ENCODE data around the gene HSD3B2. TPM values are rescaled to one million over a fixed set of nuclear protein-coding genes. Genes with fewer than 3 reads are reported as not detected.

Gene HSD3B2
- total and polyA plus RNA-seq, 2 of the 8 experiments (the other 6 are each of a cell fraction or from before 2014, with no cell fraction given): not detected

DNA sequence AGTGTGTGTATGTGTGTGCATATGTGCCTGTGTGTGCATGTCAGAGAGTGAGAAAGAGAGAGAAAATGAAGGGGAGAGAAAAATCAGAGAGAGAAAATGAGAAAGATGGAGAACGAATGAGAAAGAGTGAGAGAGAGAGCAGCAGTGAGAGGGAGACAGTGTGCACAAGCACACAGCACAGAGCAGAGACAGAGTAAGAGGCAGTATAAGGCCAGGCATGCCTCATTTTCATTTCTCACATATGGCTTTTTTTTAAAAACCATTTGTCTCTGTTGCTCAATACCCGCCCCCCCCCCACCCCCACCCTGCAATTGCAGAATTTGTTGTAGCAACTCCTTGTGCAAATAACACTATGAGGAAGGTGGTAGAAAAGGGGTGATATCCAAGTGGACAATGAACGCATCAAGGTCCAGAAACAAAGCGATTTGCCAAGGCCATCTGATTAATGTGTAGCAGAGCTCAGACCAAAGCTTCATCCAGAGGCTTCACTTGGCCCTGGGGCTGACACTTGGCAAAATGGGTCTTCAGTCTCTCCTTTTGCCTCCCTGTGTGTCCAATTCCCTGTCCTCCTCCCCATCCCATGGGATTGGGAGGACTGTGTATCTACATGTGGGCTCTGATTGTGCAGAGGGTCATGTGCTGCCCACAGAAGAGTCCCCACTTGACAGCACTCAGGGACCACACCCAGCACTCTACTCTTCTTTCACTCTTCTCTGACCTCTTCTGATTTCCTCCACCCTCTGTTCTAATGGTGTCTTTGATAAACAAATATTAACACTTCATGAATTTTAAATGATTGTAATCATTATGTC lies 53.1 kb downstream of the HSD3B2 start:
- TF ChIP-seq ASH2L (IDR thresholded peaks at IDR 0.05; ENCODE audit: low read length): no peak
- TF ChIP-seq CHD1 (IDR thresholded peaks at IDR 0.05; ENCODE audit: low read depth, low read length): no peak
- no peak for TF ChIP-seq MAFK (IDR thresholded peaks at IDR 0.05; ENCODE audit: low read depth, low read length)
- no peak for TF ChIP-seq KDM1A (IDR thresholded peaks at IDR 0.05; ENCODE audit: borderline replicate concordance, low read length)
- no peak for TF ChIP-seq HDAC6 (IDR thresholded peaks at IDR 0.05; ENCODE audit: low read depth, low read length)
- no peak for TF ChIP-seq BCL11A (IDR thresholded peaks at IDR 0.05; ENCODE audit: low read depth in 2 of 2, low read length in 2 of 2)
- TF ChIP-seq, protein P1, sequence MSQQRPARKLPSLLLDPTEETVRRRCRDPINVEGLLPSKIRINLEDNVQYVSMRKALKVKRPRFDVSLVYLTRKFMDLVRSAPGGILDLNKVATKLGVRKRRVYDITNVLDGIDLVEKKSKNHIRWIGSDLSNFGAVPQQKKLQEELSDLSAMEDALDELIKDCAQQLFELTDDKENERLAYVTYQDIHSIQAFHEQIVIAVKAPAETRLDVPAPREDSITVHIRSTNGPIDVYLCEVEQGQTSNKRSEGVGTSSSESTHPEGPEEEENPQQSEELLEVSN (IDR thresholded peaks at IDR 0.05): no peak
- TF ChIP-seq, protein P2, sequence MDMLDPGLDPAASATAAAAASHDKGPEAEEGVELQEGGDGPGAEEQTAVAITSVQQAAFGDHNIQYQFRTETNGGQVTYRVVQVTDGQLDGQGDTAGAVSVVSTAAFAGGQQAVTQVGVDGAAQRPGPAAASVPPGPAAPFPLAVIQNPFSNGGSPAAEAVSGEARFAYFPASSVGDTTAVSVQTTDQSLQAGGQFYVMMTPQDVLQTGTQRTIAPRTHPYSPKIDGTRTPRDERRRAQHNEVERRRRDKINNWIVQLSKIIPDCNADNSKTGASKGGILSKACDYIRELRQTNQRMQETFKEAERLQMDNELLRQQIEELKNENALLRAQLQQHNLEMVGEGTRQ (IDR thresholded peaks at IDR 0.05; ENCODE audit: low read length): no peak
- no peak for FAIRE-seq
- Histone ChIP-seq H2AK5ac (ENCODE audit: low read depth, low read length) (no peak overlapping the region), H3K4ac (replicated peaks; ENCODE audit: insufficient read length, low read depth, low read length) (no peak overlapping the region), H3K4me3 (ENCODE audit: extremely low read depth in 1 of 4, insufficient read depth in 2 of 4, low read depth in 3 of 4, low read length in 4 of 4) (no peak overlapping the region), H3K18ac (ENCODE audit: extremely low read depth, low read length) (no peak overlapping the region), H3K56ac (replicated peaks; ENCODE audit: insufficient read length, low read depth, low read length) (no peak overlapping the region), H2BK12ac (ENCODE audit: low read depth, low read length) (no peak overlapping the region), H3K14ac (ENCODE audit: insufficient read length) (no peak overlapping the region), H3K27ac (ENCODE audit: low read depth, low read length) (no peak overlapping the region), H2BK20ac (ENCODE audit: low read length) (no peak overlapping the region), H3K23me2 (ENCODE audit: low read depth, low read length) (no peaks in the 10 kb centered on the region), H4K91ac (replicated peaks; ENCODE audit: insufficient read length, low read length) (no peak overlapping the region), H2BK5ac (ENCODE audit: low read depth, low read length) (no peak overlapping the region), H4K20me1 (replicated peaks in 1 of 2; ENCODE audit: control insufficient read depth in 1 of 2, insufficient read depth in 2 of 2, low read length in 2 of 2) (no peaks in the 10 kb centered on the region), H3K79me2 (ENCODE audit: control insufficient read depth in 1 of 2, insufficient read depth in 2 of 2, low read length in 2 of 2) (no peaks in the 10 kb centered on the region), H3K4me2 (ENCODE audit: insufficient read depth in 1 of 2, low read depth in 2 of 2, low read length in 2 of 2) (no peak overlapping the region), H2BK15ac (ENCODE audit: low read length) (no peak overlapping the region), H2BK120ac (replicated peaks; ENCODE audit: low read depth, low read length) (no peak overlapping the region), H3K23ac (ENCODE audit: insufficient read length) (no peak overlapping the region), H3K9me3 (ENCODE audit: insufficient read depth in 2 of 2, low read depth in 1 of 2, low read length in 1 of 2) (no peaks in the 10 kb centered on the region), H3K4me1 (replicated peaks in 1 of 4; ENCODE audit: control insufficient read depth in 3 of 4, insufficient read depth in 4 of 4, low read length in 3 of 4) (no peaks in the 10 kb centered on the region), H3K36me3 (ENCODE audit: control insufficient read depth in 2 of 4, insufficient read depth in 4 of 4, low read length in 3 of 4) (no peaks in the 10 kb centered on the region), H4K8ac (ENCODE audit: extremely low read depth, insufficient read depth, low read length) (no peak overlapping the region), H3K27me3 (replicated peaks in 1 of 4; ENCODE audit: control insufficient read depth in 3 of 4, extremely low read depth in 1 of 4, insufficient read depth in 3 of 4, low read length in 3 of 4) (peaks cover 0 to 2% (median 0%) of the 10 kb centered on the region in 4 experiments; a peak in 1 of 7 replicates), H4K5ac (ENCODE audit: insufficient read length, low read depth, low read length) (no peak overlapping the region), H2AFZ (ENCODE audit: low read length) (no peak overlapping the region), H3K79me1 (ENCODE audit: low read depth, low read length) (no peaks in the 10 kb centered on the region), H3K9ac (replicated peaks in 1 of 4; ENCODE audit: extremely low read depth in 1 of 4, low read depth in 3 of 4, low read length in 3 of 4) (no peak overlapping the region)
- CTCF ChIA-PET (ENCODE audit: partially characterized antibody): interaction anchor here (1.2 to 2.6 kb wide), 5 partner anchors 8 to 18 kb away, joined by 3 to 15 read pairs (median 7); no protein-coding TSS in a partner anchor
- 77 to 100% methylated on average over 1 to 4 of the region's 4 CpGs for WGBS, 2 experiments (ENCODE audit: extremely low coverage in 1 of 2, insufficient coverage in 1 of 2, insufficient read length in 1 of 2, insufficient replicate concordance in 2 of 2, low coverage in 1 of 2, low lambda C conversion rate in 2 of 2, missing lambda C conversion rate in 1 of 2)
- DNase-seq (ENCODE audit: low read depth in 1 of 2, low spot score in 2 of 2): no peak
- POLR2A ChIA-PET (ENCODE audit: partially characterized antibody): no interaction called here

Measured in H1 (cell line).